DMS153 treated with DMSO at 0.1 percent for 48 hours (cell line): ENCODE results near the gene OSBP2.

Experiments used
- DNase-seq: peaks from one replicate; lab custom pipeline; 2025; ENCODE audit not compliant: unreplicated experiment; lab: John Stamatoyannopoulos, UW

Gene OSBP2

DNA sequence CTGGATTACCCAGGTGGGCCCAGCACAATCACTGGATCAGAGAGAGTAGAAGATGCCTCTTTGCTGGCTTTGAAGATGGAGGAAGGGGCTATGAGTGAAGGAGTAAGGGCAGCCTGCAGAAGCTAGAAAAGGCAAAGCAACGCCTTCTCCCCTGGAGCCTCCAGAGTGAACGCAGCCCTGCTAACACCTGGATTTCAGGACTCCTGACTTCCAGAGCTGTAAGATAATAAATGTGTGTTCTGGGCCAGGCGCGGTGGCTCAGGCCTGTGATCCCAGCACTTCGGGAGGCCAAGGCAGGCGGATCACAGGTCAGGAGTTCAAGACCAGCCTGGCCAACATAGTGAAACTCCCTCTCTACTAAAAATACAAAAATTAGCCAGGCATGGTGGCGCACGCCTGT is 171.5 kb downstream of the OSBP2 start:
- no peak for DNase-seq

DNA sequence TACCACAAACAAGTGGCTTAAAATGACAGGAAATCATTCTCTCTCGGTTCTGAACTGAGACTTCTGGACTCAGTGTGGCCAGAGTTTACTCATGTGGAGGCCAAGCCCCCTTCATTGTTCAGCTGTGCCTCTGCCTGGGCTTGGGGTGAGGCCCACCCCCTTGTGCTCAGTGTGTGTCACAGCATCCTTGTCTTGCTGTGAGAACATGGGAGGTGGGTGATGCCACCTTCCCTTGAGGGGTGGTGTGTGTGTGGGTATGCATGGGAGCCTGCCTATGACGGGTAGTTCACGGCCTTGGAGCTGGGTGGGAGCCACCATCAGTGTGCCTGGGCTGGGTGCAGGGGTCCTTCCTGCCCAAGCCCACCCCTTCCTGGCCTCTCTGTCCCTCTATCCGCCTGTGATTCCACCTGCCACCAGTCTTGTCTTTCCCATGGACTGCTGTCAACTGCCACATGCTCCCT is 172.2 kb downstream of the OSBP2 start:
- no peak for DNase-seq

DNA sequence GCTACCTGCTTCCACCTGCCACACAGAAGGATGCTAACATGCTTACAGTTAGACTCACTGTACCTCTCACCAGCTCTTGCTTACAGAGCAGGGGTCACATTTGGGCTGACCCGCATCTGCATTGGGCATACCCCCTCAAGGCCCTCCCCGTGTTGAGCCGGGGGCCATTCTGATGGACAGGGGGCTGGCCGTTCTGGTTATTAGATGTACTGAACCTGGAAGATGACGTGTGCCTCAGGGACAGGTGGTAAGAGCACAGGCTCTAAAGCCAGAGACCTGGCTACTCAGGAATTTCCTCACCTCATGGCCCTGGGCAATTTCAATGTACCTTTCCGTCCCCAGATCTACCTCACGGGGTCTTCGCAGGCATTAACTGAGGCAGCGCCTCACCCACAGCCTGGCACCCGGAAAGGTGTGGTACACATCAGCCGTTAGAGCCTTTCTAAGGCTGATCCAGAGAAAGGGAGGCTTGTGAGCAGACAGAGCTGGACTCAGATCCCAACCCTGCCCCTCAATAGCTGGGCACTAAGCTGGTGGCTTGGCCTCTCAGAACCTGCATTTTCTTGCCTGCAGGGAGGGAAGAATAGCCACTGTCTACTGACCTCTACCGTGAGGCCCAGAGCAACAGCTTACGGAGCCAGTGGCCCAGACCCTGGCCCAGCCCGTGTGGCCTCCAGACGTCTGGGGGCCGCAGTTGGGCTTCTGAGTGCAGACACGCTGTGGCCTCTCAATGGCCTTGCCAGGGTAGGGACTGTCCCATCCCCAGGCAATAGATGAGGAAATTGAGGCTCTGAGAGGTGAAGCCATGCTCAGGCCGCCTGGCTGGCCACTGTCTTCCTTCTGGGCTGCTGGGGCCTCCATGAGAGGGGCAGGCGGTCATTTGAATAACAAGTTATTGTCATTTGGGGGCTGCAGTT is 173.3 kb downstream of the OSBP2 start:
- no peak for DNase-seq

DNA sequence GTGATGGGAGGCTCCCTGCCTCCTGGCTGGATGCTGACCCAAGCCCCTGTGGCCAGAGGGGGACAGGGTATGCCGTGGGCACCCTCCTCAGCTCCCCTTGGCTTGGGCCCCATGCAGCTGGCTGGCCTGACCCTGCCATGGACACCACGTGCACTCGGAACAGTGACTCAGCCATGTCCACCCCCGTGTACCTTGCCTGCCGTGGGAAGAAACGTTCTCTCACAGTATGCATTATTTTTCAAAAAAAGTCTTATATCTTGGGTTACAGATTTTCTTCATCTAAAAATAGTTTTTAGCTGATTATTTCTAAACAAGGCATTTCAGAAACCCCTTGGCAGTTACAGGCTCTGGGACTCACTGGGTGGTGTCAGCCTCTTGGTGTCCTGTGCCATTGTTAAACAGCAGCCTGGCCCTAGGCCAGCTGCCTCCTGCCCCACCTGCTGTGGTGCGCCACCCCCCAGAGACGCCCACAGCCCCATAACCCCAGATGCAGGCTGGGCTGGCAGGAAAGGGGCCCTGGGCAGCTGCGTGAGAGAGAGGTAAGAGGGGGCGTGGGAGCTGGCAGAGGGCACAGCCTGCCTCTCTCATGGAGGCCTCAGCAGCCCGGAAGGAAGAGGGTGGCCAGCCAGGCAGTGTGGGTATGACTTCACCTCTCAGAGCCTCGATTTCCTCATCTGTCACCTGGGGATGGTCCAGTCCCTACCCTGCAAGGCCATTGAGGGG is 174.2 kb downstream of the OSBP2 start:
- no peak for DNase-seq

DNA sequence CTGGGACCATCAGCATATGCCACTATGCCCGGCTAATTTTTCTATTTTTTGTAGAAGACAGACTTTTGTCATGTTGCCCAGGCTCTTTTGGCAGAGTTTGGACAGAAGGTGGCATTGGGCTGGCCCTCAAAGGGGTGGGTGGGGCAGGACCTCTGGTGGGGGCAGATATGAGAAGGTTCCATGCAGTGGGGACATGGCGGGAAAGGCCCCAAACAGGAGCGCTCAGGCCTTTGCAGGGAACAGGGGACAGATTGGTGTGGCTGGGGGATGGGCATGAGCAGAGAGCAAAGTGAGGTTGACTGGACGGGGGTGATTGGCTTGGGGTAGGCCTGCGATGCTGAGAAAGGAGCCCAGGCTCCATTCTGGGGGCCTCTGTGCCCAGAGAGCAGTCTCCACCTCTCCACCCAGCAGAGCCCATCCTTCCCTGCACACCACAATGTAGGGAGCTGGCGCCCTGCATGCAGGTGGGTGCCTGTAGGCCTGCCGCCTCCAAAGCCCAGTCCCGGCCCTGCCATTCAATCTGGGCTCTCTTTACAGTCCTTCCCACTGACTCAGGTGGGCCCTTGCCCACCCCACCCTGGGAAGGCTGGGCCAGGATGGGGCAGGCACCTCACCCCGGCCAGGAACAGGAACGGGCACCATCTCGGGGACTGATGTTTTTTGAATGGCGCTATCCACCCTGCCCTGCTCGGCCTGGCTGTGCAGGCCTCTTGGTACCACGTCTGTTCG is 175.2 kb downstream of the OSBP2 start:
- DNase-seq, result no peak

GRCh38 chr22:30870451-30871345 is 176.0 kb downstream of the OSBP2 start:
- no peak for DNase-seq

GRCh38 chr22:30871391-30872284 is 177.0 kb downstream of the OSBP2 start:
- DNase-seq, result no peak

DNA sequence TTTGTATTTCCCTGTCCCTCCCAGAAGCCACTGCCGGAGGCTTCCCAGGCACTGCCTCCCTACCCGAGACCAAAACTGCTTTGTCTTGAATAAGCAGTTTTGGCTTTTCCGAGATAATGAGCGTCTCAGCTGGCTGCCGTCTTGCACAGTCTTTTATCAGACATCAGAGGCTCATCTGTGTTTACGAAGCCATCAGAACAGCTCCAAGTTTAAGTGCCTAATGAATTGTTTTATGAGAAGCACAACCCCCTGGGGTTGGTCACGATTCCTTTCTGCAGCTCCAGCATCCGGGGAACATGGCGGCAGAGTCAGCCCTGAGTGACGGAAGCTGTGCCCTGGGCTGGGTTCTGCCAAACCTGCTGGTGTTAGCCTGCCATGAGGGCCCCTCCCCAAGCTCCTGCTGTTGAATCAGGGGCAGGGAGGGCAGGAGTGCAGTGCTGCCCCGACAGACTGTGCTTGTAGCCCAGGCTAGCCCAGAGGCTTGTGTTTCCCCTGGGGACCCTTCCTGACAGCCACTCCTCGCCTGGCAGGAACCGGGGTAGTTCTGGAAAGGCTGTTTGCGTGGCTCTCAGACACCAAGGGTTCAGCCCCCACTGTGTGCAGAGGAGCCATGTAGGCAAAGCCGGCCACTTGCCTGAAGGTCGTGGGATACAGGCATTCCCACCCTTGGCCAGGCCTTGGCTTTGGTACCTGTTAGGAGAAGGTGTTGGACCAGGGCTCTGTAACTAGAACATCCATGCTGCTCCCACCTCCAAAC is 177.8 kb downstream of the OSBP2 start:
- no peak for DNase-seq

DNA sequence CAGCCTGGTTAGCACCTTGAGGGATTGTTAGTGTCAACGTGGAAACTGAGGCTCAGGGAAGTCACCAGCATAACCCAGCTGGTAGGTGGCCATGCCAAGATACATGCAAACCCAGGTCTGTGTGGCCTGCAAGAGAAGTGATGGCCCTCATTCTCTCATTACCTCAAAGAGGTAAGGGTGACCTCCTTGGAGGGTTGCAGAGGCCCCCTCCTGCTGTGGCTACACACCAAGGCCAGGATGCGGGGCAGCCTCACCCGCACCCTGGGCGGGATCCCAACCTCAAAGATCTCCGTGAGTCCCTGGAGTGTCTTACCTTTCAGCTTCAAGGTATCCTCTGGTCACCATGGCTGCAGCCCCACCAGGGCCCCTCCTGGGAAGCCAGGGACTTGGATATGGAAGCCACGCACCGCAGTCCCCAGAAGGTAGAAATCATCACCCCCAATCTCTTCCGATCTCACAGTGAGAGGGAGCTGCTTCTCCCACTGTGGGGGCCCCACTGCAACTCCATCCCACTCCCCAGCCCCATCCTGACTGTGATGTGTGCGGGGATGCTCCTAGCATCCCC is 178.5 kb downstream of the OSBP2 start:
- no peak for DNase-seq

DNA sequence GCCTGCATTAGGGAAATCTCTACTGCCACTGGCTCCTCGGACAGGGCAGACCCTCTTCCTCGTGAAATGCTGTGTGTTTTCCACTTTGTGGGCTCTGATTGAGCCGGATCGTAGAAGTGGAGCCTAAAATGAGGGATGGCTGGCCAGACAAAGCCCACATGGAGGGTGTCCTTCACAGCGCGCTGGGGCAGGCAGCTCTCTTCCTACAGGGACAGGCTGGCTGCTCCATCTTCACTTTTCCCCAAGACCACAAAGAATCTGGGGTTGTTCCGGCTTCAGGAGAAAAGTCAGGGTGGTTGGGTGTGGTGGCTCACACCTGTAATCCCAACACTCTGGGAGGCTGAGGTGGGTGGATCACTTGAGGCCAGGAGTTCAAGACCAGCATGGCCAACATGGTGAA is 179.0 kb downstream of the OSBP2 start:
- DNase-seq, result no peak

DNA sequence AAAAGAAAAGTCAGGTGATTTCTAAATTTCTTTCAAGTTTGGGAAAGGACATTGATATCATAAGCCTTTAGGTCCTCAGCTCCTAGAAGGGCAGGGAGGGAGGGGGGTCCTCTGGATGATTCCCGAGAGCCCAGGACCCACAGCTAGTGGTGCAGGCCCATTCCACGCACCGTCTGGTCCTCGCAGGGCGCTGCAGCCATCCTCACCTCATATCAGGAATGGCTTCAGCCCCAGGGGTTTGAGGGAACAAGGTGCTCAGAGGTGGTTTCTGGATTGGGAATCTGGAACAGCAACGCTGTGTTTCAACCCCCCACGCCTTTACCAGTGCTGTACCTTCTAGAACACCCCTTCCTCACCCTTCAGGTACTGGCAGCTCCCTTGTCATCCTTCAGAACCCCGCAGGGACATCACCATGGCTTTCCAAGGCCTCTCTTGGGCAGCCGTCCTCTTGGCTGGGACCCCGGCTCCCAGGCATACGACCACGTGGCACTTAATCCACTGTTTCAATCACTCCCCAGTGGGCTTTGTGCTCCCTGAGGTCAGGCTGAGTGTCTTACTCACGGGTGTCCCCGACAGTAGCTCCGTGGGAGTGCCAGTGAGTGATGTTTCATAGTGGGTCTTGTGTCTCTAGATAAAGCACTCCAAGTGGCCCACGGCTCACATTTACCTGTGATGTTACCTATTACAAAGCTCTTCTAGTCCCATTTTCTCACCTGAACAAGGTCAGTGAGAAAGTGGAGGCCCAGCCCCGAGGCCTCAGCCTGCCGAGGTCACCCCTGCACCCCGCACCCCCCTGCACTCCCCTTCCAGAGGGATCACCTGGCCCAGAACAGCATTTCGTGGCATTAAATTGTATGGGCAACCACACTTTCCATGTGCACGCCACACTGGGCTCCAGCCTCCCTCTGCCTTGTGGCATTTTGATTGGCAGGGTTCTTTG is 180.0 kb downstream of the OSBP2 start:
- DNase-seq, result no peak

GRCh38 chr22:30875481-30876215 is 181.0 kb downstream of the OSBP2 start:
- no peak for DNase-seq

GRCh38 chr22:30876221-30876751 is 181.6 kb downstream of the OSBP2 start:
- no peak for DNase-seq

GRCh38 chr22:30876915-30877553 is 182.4 kb downstream of the OSBP2 start:
- no peak for DNase-seq

DNA sequence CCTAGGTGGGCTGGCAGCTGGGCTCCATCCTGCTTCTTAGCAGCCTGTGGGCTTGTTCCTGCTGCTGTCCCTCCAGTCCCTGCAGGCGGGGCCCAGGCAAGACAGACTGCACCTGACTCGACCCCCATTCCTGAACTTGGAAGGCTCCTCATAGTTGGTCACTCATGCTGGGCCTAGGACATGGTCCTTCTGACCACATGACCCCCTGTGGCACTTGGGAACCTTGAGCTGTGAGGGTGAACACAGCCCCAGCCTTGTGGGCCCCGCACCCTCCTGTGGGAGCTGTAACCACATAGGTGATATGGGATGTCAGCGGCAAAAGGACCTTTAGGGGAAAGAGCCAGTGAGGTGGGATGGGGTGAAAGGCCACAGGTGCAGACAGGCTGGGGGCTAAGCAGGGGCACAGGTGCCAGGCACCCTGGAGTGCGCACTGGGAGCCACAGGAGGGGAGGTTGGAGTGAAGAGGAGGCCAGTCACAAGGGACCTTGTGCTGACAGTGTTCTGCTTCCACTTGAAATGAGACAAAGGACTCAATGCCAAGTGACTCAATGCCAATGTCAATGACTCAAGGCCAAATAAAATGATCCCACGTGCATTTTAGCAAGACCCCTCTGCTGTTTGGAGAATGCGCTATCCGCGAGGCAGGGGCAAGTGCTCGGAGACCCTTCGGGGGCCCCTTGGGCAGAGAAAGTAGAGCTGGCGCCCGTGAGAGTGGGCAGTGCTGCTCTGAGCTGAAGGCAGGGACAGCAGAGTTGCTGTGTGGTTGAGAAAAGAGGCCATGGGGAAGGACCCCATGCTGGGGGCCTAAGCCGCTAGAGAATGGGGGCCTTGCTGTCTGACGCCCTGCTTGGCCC is 183.2 kb downstream of the OSBP2 start:
- no peak for DNase-seq
